ENCODE measurements around the gene PIK3R5.

DNA sequence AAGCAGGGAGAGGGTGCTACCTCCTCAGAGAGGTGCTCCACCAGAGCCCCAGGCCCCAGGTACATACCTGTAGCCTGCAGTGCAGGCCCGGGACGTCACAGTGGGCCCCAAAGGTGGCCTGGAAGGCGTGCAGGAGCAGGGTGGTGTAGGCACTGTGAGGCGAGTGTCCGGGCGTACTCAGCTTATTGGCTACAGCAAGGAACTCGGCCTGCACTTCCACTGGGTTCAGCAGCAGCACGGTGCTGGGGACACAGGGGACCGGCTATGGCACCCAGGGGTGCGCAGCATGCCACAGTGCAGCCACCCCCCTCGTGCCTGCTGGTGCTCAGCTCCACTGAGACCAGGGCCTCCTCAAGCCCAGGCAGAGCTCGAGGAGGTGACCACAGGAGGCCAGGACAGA is 74.8 kb downstream of the PIK3R5 start:
- TF ChIP-seq POLR2A (IDR thresholded peaks at IDR 0.05): no peak
- TF ChIP-seq CTCF (IDR thresholded peaks at IDR 0.05): no peak
- TF ChIP-seq POLR2AphosphoS5 (IDR thresholded peaks at IDR 0.05): no peak

Data from prostate gland (tissue), 2 donors.